Muscle of arm (tissue), 14 donors: Measurements from ENCODE around the gene BTG2. TPM values are rescaled to one million over a fixed set of nuclear protein-coding genes. Genes with fewer than 3 reads are reported as not detected.
"Not testable (repeated sequence)": the region's sequence is repeated elsewhere in the genome, so short reads cannot be mapped to it uniquely, and the experiment has no call there.

Source experiments
- DNase-seq: peaks from one replicate; pipeline ENCODE4 v3.0.0-alpha.2; 2013
- long read RNA-seq, 11 donors: transcript quantifications; one replicate each; lab custom pipeline, GENCODE V29; 2026
- polyA plus RNA-seq, 12 donors: library from polyadenylated mRNA; unstranded; fragments of 120-200 nt; gene quantifications; one replicate each; pipeline ENCODE4 v1.2.1, GENCODE V29; 2013; ENCODE audit not compliant: insufficient read length in 12 of 12

The BTG2 gene, protein sequence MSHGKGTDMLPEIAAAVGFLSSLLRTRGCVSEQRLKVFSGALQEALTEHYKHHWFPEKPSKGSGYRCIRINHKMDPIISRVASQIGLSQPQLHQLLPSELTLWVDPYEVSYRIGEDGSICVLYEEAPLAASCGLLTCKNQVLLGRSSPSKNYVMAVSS
- polyA plus RNA-seq = 100 to 1,000 TPM in 3 of 12 donors, 10 to 100 TPM in 8, not detected in 1; 63.4 to 246 (median 81.3) TPM
- long read RNA-seq, donor 1, transcript BTG2-201 (2 exons, 2,712 nt) = major isoform, 28 of 28 reads
- long read RNA-seq, donor 1, partial matches to known transcripts = 0 of 28 reads
- long read RNA-seq, donor 1, other reads (novel, unspliced or antisense) = 0 of 28 reads
- long read RNA-seq, donor 2, transcript BTG2-201 (2 exons, 2,712 nt) = major isoform, 27 of 28 reads
- long read RNA-seq, donor 2, partial matches to known transcripts = 0 of 28 reads
- long read RNA-seq, donor 2, other reads (novel, unspliced or antisense) = 0 of 28 reads
- long read RNA-seq, donor 3, transcript BTG2-201 (2 exons, 2,712 nt) = major isoform, 8 of 8 reads
- long read RNA-seq, donor 3, partial matches to known transcripts = 0 of 8 reads
- long read RNA-seq, donor 3, other reads (novel, unspliced or antisense) = 0 of 8 reads
- long read RNA-seq, donor 4, transcript BTG2-201 (2 exons, 2,712 nt) = major isoform, 10 of 10 reads
- long read RNA-seq, donor 4, partial matches to known transcripts = 0 of 10 reads
- long read RNA-seq, donor 4, other reads (novel, unspliced or antisense) = 0 of 10 reads
- long read RNA-seq, donor 5, transcript BTG2-201 (2 exons, 2,712 nt) = major isoform, 14 of 14 reads
- long read RNA-seq, donor 5, partial matches to known transcripts = 0 of 14 reads
- long read RNA-seq, donor 5, other reads (novel, unspliced or antisense) = 0 of 14 reads
- long read RNA-seq, donor 6, transcript BTG2-201 (2 exons, 2,712 nt) = major isoform, 14 of 14 reads
- long read RNA-seq, donor 6, partial matches to known transcripts = 0 of 14 reads
- long read RNA-seq, donor 6, other reads (novel, unspliced or antisense) = 0 of 14 reads
- long read RNA-seq, donor 7, transcript BTG2-201 (2 exons, 2,712 nt) = major isoform, 5 of 6 reads
- long read RNA-seq, donor 7, partial matches to known transcripts = 0 of 6 reads
- long read RNA-seq, donor 7, other reads (novel, unspliced or antisense) = 0 of 6 reads
- long read RNA-seq, donor 8, transcript BTG2-201 (2 exons, 2,712 nt) = major isoform, 22 of 22 reads
- long read RNA-seq, donor 8, partial matches to known transcripts = 0 of 22 reads
- long read RNA-seq, donor 8, other reads (novel, unspliced or antisense) = 0 of 22 reads
- long read RNA-seq, donor 9, transcript BTG2-201 (2 exons, 2,712 nt) = major isoform, 5 of 5 reads
- long read RNA-seq, donor 9, partial matches to known transcripts = 0 of 5 reads
- long read RNA-seq, donor 9, other reads (novel, unspliced or antisense) = 0 of 5 reads
- long read RNA-seq, donor 10, transcript BTG2-201 (2 exons, 2,712 nt) = major isoform, 12 of 12 reads
- long read RNA-seq, donor 10, partial matches to known transcripts = 0 of 12 reads
- long read RNA-seq, donor 10, other reads (novel, unspliced or antisense) = 0 of 12 reads
- long read RNA-seq, donor 11, transcript BTG2-201 (2 exons, 2,712 nt) = major isoform, 25 of 25 reads
- long read RNA-seq, donor 11, partial matches to known transcripts = 0 of 25 reads
- long read RNA-seq, donor 11, other reads (novel, unspliced or antisense) = 0 of 25 reads

DNA sequence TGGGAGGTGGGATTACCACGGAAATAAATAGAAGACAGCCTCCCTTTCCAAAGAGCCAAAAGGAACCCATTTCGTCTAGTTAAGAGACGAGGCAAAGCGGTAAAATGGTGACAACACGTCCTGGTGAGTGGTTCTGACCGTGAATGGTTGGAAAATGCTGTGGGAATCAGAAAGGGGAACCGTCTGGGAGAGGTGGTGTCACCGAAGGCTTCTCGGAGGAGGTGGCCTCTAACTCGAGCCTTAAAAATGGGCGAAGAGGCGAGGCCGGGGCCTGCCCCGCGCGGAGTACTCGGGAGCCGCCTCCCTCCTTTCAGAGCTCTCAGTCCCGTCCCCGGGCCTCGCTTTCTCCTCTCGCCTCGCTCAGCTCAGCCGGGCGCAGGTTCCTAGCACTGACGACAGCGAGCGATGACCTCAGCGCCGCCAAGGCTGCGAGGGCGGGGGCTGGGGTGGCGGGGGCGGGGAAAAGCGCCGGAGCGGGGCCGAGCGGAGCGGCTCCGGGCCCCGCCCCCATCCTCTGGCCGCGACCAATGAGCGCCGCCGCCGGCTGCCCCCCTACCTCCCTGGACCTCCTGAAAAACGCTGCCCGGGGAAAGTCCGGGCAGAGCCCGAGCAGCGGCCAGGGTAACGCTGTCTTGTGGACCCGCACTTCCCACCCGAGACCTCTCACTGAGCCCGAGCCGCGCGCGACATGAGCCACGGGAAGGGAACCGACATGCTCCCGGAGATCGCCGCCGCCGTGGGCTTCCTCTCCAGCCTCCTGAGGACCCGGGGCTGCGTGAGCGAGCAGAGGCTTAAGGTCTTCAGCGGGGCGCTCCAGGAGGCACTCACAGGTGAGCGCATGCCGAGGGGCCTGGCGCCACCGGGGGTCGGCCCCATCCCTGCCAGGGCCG lies at the start of gene BTG2:
Gene BTG2, plus strand, starts transcription at position 601 of the 890 bp plus-strand sequence. Its CDS starts 88 bp downstream, at position 689.
- DNase-seq = peak; percentile 90

DNA sequence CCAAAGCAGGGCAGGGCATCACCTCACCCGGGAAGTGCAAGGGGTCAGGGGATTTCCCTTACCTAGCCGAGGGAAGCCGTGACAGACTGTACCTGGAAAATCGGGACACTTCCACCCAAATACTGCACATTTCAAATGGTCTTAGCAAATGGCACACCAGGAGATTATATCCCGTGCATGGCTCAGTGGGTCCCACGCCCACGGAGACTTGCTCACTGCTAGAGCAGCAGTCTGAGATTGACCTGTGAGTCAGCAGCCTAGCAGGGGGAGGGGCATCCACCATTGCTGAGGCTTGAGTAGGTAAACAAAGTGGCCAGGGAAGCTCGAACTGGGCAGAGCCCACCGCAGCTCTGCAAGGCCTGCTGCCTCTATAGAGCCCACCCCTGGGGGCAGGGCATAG lies 48.7 kb upstream of the BTG2 start:
- not testable (repeated sequence) for DNase-seq

DNA sequence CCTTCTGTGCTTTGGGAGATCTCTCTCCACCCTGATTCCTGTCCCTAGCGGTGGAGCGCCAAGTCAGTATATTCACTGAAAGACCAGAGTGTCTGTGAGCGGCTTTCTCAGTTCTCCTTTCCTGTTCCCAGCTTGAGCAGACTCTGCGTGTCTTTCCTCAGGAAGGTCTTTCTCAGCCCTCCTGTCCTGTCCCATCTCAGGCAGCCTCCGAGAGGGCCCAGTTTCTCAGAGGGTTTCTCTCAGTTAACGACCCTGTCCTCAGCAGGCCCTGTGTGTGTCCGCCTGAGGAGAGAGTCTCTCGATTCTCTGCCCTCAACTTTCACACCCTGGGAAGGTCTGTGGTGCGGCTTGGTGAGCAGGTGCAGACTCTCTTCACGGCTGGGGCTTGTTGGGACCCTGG lies 41.8 kb upstream of the BTG2 start:
- DNase-seq = no peak

DNA sequence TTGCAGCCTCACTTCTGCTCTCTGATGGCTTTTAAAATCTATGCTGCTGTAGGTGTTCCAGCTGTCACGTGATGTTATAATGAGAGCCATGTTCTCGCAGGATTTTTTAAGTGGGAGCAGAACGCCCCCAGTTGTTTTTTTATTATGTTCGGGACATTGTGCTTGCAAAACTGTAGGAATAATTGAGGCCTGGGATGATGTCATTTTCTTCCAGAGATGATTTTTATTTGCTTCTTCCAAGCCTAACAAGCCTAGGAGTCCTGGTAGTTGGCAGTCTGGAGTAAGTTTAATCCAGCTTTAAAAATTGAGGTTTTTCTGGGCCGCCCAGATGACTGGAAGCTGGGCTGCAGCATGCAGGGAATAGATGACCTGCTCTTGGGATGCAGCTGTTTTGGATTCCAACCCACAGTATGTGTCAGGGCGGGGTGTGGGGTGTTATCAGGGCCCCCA lies 41.2 kb upstream of the BTG2 start:
- DNase-seq = no peak

DNA sequence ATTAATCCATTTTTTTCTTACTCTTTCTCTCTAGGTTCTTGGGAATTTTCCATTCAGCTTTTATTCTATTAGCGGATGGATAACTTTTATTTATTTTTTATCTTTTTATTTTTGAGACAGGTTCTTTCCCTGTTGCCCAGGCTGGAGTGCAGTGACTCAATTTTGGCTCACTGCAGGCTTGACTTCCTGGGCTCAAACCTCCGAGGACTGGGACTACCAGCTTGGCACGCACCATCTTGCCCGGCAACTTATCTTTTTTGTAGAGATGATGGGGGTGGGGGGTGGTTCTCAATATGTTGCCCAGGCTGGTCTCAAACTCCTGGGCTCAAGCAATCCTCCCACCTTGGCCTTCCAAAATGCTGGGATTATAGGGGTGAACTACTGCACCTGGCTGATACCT lies 39.8 kb upstream of the BTG2 start:
- DNase-seq = no peak

DNA sequence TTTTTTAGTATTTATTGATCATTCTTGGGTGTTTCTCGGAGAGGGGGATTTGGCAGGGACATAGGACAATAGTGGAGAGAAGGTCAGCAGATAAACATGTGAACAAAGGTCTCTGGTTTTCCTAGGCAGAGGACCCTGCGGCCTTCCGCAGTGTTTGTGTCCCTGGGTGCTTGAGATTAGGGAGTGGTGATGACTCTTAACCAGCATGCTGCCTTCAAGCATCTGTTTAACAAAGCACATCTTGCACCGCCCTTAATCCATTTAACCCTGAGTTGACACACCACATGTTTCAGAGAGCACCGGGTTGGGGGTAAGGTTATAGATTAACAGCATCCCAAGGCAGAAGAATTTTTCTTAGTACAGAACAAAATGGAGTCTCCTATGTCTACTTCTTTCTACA lies 39.2 kb upstream of the BTG2 start:
- not testable (repeated sequence) for DNase-seq

DNA sequence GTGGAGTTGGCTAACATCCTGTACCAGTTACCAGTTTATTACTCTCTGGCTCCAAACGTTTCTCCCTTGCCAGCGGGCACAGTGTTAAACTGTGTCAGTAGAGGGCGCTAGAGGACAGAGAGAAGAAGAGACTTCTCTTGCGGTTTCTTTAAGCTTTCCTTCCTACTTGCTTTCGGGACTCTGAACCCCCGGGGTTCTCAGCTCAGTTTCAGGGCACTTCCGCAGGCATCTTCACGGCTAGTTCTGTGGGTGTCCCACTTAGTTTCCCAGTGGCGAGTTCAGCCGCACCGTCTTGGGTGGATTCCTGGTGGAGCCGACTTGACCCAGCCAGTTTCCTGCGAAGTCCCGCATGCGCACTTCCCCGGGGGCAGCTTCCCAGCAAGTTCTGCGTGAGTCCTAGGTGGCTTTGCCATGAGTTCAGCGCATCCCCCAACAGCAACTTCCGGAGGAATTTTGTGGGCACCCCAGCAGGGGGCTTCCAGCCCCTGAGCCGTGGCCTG lies 37.9 kb upstream of the BTG2 start:
- peak; percentile 93 for DNase-seq

DNA sequence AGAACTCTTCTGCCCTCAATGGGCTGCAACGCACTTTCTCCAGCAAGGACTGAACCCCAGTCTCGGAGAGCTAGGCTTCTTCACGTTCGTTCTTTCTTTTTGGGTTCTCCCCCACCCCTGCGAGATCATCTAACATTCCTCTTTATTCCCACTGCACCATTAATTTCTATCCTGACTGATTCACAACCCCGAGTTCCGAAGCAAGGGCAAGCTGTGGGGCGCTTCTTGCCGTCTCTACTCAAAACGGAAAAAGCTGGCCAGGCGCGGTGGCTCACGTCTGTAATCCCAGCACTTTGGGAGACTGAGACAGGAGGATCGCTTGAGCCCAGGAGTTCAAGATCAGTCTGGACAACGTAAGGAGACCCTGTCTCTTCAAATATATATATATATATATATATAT lies 37.4 kb upstream of the BTG2 start:
- no peak for DNase-seq

DNA sequence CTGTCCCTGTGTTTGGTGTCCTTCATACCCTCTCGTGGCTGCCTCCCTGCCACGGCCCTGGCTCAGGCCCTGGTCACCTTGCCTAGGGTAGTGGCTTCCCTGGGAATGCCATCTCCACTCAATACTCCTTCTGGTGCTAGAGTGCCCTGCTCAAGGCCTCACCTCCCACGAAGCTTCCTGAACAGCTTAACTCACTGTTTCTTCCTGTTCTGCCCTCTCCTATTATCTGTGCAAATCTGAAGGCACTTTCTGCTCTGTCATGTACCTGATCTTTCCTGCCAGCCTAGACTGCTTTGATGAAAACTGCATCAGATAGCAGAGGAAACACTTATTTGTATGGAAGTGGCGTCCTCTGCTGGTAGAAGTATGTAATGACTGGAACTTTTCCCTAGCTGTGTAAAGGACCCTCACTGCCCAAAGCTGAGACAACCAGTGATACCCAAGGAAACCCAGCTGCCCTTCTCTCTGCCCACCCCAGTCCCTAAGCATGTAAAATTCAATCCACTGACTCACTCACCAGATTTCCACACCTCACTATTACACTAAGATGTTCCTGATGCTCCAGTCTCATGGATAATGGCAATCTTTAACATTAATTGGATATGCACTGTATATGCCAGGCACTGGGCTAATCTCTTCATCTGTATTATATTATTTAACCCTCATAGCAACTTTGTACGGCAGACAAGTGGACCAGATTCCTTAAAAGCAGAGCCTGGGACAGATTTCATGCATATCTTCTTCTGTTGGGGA lies 36.2 kb upstream of the BTG2 start:
- peak; percentile 62 for DNase-seq

DNA sequence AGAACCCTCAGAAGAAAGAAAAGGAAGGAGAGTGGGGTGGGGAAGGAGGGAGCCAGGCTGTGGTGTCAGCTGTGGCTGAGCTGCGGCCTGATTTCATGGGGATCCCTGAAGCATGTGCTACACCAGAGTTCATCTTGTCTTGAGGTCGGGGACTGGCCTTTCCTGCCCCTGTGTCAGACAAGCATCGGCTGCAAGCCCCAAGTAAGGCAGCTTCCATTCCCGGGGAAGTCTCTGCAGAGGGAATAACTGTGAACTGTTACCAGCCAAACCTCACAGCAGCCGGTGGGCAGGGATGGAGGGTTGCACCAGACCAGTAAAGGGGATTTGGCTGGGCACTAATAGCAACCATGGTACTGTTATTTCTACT lies 35.7 kb upstream of the BTG2 start:
- no peak for DNase-seq

DNA sequence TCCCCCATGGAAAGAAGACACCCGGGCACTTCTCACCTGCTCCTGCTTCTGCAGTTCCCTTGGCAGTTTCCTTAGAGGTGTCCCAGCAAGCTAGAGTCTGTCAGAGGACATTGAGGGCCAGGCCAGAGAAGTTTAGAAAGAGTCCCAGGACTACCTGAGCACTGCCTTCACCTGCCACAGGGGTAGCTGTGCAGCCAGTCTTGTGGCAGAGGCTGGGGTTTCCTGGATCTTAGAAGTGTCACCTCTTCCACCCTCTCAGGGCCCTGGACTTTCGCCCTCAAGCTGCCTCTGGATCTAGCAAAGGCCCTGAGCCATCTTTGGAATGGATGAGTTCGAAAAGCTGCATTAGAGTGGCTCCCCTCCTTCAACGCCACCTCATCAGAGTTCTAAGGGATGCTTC lies 34.9 kb upstream of the BTG2 start:
- no peak for DNase-seq

DNA sequence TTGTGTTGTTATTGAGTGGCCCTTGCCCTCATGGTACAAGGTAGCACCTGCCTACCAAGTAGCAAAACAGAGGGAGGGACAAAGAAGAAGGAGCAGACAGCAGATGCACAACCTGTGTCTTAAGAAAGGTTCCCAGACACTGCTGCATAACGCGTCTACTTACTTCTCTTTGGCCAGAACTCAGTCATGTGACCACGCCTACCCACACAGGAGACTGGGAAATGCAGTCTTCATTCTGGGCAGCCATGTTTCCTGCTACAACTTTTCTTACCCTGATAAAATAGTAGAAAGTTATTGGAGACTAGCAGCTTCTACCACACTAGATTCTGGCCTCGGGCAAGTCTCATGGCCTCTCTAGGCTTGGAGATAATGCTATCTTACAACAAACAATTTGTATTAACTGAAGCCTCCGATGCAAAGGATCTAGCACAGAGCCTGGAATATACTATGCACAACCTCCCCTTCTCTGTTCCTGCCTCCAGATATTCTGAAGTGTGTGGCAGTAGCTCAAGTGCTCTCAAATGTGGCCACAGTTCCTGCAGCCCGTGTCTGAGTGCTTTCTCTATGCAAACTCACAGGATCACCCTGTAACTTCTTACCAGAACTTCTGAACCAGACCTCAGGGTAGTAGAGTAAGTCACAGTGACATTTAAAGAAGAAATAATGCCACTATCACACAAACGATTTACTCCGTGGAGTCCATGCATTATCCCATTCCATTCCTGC lies 34.1 kb upstream of the BTG2 start:
- DNase-seq = peak; percentile 65

DNA sequence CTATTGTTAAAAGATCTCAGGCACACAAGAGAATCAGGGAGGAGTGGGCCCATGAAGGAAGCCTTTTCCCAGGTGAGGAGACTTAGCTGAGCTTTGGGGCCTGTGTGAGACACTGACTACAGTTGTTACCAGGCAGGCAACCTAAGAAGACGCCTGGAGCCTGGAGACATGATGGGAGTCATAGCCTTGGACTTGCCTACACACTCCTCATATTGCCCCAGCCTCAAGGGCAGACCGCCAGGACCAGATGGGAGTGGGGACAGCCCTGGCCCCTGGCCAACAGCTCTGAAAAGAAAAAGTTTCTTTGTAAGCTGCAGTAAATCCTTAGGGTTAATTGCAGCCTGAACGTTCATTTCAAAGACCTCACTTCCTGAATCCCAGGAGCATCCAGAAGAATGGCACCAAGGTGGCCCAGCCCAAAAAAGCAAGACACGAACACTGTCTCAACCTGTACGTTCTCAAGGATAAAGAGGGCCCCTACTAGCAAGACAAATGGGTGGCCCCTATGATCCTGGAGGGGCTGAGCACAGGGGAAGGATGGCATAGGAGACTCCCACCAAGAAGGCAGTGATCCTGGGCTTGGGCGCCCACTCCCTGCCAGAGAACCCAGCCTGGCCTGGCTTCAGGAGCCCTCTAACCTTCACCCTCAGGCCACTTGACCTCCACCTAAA lies 33.2 kb upstream of the BTG2 start:
- DNase-seq = no peak

DNA sequence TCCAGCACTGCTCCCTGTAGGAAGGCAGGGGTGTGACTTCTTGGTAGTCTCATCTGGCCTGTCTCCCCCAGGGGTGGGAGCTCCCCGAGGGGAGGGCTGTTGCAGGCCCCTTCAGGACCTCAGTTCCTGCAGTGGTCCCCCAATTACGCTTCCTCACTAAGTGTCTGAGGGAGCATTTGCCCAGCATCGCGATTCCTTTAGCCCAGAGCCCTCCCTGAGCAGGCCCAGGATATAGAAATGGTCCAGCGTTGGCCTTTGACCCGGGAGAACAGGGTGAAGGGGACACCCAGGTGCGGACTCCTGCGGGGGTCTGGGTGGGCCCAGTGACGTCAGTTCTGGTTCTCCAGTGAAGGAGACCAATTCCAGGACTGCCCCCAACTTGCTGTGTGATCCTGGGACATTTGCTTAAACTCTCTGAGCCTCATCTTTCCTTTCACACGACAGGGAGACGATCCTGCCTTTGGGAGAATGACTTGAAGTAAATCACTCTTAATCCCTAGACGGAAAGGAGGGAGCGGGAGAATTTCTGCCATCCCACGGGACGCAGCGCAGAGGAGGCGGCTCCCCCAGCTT lies 32.6 kb upstream of the BTG2 start:
- DNase-seq = no peak

DNA sequence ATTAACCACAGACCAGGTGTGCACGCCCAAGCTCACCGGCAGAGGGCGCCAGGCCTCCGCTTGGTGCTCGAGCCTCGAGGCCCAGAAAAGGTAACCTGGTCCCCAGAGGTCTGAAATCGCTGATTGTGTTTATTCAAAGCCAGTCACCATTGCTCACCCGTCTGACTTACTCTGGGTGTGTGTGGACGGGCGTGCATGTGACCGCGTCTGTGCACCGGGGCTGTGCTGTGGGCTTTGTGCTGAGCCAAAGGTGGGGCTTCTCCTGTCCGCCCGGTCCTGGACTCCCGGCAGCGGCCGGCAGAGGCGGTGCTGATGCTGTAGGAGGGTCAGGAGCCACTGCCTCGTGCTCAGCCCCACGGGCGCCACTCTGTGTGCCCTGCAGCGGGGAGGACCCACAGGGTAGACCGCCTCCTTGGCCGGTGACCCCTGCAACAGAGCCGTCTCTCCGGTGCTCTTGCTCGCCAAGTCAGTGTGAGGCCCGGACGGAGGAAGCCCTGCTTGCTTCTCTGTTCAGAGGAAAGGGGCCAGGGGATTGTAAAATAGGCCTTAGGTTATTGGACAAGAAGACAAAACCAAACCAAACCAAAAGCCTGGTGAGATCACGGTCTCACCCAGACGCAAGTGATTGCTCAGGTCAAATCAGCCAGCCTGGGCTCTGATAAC lies 32.0 kb upstream of the BTG2 start:
- peak; percentile 86 for DNase-seq

DNA sequence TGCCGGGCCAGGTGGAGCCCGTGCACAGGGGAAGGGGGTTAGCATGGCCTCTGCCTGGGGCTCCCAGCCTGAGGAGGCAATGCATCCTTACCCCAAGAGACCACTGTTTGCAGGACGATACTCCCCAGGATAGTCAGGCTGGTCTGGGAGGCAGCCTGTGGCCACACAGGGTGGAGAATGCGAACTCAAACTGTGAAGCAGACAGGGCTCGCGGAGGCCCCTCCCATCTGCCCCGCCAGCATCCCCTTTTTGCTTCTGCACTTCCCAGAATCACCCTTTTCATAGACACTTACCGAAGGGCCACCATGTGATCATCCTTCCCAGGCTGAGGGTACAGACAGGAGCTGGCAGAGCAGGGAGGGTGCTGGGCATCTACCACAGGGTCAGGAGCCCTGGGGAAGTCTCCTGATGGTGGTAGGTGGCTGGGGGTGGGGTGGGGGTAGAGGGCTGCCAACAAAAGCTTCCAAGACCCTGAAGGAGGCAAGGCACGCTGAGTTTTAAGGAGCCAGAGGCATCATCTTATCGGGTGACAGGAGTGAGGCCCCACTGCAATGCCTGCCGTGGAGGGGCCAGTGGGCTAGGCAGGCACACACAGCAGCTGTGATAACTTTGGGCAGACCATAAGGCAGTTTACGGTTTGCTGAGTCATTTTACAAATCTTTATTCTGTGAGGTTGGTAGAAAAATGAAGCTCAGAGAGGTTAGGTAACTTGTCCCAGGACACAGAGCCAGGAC lies 31.3 kb upstream of the BTG2 start:
- no peak for DNase-seq
